GM21360 (cell line): ENCODE results near the gene TRIO.
"Not testable (repeated sequence)": the region's sequence is repeated elsewhere in the genome, so short reads cannot be mapped to it uniquely, and the experiment has no call there.

Experiments
- ATAC-seq: cut with Tn5 transposase; IDR thresholded peaks from one replicate; pipeline ENCODE4 v1.9.1; 2021; ENCODE audit warnings: mild to moderate bottlenecking, moderate library complexity; ENCODE audit not compliant: unreplicated experiment

TRIO gene

DNA sequence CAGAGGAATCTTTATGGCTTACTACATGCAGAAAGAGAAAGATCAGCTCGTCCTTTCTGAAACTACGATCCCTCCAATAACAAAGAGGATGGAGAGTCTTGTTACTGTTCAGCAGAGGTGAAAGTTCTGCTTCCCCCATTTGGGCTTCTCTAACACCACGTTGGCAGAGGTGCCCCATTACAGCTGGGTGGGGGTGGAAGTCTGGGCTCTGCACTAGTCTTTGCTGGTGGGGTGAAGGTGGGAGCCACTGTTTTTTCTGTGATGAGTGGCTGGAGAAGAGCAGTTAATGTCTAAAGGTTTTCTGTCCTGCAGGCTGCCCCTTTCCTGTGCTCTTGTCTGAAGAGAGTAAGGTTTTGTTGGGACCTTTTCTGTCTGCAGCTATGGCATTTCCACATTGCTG is 373.8 kb downstream of the TRIO start:
- no peak for ATAC-seq

- ATAC-seq, result no peak
Measured at GRCh38 chr5:14518638-14519037, 375.5 kb downstream of the TRIO start.

GRCh38 chr5:14521748-14522147 is 378.6 kb downstream of the TRIO start:
- ATAC-seq, result no peak

- no peak for ATAC-seq
Measured at GRCh38 chr5:14522721-14523120, 379.6 kb downstream of the TRIO start.

DNA sequence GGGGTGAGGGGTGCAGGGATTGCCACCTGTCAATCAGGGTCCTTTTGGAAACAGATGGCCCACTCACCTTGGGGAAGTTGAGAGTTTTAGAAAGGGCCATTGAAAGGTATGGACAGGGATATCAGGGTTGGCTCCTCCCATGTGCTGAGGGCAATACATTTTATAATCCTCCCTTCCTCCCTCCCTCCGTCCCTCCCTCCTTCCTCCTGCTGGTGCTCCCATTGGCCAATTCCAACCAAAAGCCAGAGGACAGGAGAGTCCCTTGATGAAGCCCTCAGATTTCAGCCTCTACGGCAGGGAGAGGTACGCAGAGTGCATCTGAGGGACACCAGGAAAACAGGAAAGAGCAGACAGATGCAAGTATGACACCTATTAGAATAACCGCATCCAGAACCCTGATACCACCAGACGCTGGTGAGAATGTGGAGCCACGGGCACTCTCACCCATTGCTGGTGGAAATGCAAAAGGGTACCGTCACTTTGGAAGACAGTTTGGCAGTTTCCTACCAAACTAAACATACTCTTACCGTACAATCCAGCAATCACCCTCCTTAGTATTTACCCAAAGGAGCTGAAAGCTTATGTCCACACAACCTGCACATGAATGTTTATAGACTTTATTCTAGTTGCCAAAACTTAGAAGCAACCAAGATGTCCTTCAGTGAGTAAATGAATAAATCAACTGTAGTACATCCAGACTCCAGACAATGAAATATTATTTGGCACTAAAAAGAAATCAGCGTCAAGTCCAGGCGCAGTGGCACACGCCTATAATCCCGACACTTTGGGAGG is 380.3 kb downstream of the TRIO start:
- no peak for ATAC-seq

DNA sequence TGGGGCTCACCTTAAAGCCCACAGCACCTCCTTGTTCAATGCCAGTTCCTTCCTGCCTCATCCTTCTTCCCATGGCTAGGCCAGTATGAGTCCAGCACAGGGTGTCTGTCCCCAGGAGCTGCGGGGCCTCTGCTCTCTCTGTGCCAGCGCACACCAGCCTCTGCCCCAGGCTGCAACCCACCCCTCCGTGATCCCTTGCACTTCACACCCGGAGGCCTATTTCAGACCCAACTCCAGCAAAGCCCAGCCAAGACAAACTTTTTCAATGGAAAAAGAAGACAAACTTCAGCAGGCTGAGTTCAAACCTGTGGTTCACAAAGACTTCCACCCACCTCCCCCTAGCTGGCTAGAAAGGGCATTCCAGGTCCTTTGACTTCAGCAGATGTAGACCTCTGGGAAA is 382.3 kb downstream of the TRIO start:
- no peak for ATAC-seq

GRCh38 chr5:14526493-14526892 is 383.4 kb downstream of the TRIO start:
- no peak for ATAC-seq

DNA sequence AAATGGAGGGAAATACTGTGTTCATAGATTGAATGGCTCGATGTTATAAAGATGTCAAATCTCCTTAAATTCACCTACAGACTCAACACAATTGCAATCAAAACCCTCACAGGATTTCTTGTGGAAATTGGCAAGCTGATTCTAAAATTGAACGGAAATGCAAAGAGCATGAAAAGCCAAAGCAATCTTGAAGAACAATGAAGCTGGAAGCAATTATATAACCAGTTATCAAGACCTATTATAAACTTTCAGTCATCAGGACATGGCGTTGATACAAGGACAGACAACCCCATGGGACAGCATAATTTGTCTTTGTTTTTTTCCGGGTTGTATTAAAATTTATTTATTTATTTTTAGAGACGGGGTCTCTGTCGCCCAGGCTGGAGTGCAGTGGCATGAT is 385.0 kb downstream of the TRIO start:
- ATAC-seq, result no peak

DNA sequence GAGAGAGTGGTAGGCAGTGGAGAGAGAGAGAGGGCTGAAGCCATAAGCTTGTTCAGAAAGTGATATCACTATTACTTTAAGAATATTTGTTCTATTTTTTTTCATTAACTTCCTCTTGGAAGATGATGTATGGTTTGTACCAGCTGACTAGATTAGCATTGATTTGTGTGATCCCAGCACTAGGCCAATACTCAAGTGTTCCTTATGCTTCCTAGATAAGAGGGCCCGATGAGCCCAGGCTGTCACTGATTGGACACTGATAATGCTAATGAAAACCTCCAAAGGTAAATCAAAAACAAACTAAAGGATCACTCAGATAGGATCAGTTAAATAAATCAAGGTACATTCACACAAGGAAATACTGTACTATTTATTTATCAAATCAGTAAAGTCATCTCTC is 385.8 kb downstream of the TRIO start:
- ATAC-seq, result no peak

GRCh38 chr5:14531668-14532067 is 388.5 kb downstream of the TRIO start:
- ATAC-seq, result no peak

DNA sequence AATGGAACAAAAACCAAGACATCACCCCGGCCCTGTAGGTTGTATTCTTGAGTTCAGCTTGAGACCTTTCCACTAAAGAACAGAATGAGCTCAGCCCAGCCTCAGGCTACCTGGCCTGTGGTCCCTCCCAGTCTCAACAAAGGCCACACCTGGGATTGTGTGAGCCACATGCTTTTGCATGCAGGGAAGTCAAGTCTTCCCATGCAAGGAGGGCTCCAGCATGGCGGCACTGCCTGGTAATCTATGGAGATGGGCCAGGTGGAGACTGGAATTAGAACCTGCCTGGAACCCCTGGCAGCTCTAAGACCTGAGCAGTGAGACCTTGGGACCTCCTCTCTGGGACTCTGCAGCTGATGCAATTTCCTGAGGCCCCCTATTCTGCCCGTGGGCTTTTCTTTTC is 389.0 kb downstream of the TRIO start:
- no peak for ATAC-seq

GRCh38 chr5:14534773-14535172 is 391.6 kb downstream of the TRIO start:
- ATAC-seq, result no peak

DNA sequence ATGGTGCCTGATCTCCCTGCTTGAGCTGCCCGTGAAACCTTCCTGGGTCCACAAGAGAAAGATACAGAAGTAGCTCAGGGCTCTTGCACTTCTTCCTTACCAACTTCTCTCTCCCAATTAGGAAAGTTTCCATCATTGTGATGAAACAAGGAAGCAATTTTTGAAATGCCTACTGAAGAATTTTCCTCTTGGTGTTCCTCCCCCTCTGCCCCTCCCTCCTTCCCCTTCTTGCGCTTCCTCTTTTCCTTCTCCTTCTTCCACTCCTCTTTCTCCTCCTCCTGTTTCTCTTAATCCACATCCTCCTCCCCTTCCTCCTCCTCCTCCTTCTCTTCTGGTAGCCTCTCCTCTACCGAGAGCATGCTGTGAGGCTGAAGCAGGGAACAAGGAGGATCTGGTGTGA is 402.2 kb downstream of the TRIO start:
- no peak for ATAC-seq

- no peak for ATAC-seq
Measured at GRCh38 chr5:14545862-14546261, 402.7 kb downstream of the TRIO start.

- ATAC-seq, result no peak
Measured at GRCh38 chr5:14547666-14548065, 404.5 kb downstream of the TRIO start.

DNA sequence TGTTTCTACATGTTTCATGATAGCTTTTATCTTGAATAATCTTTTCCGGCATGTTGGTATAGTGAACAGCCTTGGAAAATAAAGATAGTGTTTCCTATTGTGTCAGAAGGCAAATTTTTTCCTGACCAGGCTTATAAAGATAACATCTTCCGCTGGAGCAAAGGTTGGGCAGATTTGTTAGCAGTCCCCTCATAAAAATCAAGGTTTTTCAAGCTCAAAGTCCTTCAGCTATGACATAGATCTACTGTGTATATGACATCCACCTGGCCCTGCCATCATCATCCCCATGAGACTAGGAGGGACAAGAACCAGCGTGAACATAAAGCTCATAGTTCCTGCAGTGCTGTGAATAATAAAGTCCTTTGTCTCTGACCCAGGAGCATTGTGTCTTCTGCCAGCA is 408.1 kb downstream of the TRIO start:
- ATAC-seq, result no peak

DNA sequence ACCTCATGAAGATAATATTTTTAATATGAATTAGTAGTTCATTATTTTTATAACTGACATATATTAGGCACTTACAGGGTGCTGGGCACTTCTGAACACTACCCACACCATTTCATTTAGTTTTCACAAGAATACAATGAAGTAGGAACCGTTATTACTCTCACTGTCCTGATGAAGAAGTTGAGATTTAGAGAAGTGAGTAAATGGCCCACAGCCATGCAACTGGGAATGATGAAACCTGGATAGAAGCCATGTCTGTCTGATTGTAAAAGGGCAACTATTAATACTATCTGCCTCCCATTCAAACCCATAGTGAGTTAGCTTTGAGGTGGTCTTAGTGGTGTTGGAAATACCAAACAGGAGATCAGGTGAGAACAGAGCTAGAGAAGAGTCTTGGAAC is 408.9 kb downstream of the TRIO start:
- ATAC-seq, result no peak

DNA sequence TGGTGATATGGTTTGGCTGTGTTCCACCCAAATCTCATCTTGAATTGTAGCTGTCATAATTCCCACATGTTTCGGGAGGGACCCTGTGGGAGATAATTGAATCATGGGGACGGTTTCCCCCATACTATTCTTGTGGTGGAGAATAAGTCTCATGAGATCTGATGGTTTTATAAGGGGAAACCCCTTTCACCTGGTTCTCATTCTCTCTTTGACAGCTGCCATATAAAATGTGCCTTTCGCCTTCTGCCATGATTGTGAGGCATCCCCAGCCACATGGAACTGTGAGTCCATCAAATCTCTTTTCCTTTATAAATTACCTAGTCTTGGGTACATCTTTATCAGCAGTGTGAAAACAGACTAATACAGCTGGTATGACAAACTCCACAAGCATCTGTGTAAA is 411.1 kb downstream of the TRIO start:
- ATAC-seq, result not testable (repeated sequence)

GRCh38 chr5:14556015-14556414 is 412.9 kb downstream of the TRIO start:
- no peak for ATAC-seq

GRCh38 chr5:14557203-14557770 is 414.1 kb downstream of the TRIO start:
- ATAC-seq, result no peak

- no peak for ATAC-seq
Measured at GRCh38 chr5:14557791-14558415, 414.8 kb downstream of the TRIO start.
